Limb (tissue), 2 donors: ENCODE measurements around the gene TOR4A.
A peak's percentile ranks its signal among the peaks of the same experiment; 100 is the strongest.
"Not testable (repeated sequence)": the region's sequence is repeated elsewhere in the genome, so short reads cannot be mapped to it uniquely, and the experiment has no call there.

ENCODE experiments used
- DNase-seq, 2 donors: peaks; one replicate each; pipeline ENCODE4 v3.0.0-alpha.2; 2016; ENCODE audit errors: extremely low spot score in 2 of 2

The TOR4A gene

DNA sequence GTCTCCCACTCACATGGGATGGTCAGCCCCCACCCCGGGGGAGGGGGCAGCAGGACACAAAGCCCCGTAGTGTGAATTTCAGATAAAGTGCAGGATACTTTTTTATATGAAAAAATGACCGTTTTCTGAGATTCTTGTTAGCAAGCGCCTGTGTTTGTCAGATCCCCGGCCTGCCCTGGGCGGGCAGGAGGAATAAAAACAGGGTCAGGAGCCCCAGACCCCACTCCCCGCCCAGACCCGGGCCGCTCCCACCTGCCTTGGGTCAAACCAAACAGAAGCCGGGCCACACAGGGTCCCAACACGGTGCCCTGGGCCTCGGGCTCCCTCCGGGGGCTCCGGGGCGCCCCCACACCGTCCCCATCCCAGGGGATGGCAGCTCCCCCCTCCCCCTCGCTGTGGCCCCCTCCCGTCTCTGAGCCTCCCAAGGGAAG, 38.1 kb downstream of the TOR4A start:
- no peak for DNase-seq

- DNase-seq, result peak in 1 of 2 donors; percentile 76
Measured at GRCh38 chr9:137316012-137316981, 38.8 kb downstream of the TOR4A start.

DNA sequence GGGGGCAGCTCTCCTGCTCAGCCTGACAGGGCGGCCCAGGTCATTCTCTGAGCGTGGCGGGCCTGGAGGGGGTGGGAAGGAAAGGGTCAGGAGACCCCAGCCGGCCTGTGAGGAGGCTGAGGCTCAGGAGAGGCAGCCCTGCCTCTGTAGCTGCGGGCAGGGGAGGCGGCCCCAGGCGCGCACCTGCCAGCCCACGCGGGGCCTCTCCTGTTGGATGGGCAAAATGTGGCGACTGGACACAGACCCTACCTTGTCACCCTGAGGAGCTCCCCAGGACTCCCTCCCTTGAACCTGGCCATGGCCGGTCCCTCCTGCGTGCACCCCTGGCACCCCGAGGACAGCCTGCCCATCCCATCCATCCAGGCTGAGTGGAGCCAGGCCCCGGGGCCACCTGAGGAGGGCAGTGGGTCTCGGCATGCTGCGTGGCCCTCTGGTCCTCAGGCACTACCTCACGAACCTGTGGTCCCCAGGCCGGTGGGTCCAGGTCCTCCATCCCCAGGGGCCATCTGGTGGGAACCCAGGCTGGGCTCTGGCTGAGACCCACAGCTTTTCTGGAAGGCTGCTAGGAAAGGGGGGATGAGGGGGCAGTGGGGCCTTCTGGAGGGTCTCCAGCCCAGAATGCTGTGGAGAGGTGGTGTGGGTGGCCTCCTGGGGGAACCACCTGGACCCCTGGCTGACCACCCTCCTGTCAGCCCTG, 39.6 kb downstream of the TOR4A start:
- peak in 1 of 2 donors; percentile 30 for DNase-seq

GRCh38 chr9:137317718-137318511, 40.4 kb downstream of the TOR4A start:
- no peak for DNase-seq

DNA sequence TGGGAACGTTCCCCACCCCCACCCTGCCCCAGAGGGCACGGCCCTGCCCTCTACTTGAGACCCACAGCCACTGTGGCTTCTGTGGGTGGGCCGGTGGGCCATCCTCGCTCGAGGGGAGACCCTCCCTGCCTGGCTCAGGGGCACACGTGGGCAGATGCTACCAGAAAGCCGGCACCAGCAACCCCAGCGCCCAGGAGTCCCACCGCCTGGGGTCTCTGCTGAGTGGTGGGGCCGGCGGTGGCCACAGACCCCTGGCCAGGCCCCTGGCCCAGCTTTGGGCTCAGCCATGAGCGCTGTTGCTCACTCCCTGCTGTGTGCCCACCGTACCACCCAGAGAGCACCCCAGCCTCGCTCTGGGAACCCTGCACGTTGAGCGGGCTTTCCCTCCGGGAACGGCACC, 41.1 kb downstream of the TOR4A start:
- no peak for DNase-seq

DNA sequence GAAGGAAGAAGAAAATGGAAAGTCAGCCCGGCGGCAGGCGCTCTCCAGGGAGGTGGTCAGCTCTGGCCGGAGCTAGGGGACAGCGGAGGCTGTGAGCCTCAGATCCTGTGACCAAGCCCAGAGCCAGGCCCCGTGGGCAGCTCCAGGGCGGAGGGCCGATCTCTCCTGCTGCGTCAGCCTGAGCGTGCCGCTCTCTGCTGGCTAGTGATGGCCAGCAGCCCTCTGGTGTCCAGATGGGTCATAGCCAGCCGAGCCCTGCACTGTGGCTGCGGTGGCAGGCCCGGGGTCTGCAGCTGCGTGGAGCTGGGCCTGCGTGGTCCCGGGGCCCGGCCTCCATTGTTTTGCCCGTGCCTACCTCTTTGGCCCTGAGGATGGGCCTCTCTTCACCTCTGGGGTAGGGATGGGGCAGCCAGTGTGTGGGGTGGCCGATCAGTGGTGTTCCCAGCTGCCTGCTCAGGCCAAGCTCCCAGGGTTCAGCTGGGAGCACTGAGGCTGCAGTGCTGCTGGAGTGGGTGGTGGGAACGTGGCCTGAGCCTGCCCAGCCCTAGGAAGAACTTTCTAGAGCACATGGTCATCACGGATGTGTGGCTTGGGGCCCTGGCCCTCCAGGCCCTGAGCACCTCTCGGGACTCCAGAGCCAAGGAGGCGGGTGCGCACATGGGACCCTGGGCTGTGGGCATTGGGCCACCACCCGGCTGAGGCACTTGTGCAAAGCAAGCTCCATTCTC, 41.6 kb downstream of the TOR4A start:
- peak in 1 of 2 donors; percentile 38 for DNase-seq

- DNase-seq, result peak in 1 of 2 donors; percentile 28
Measured at GRCh38 chr9:137319739-137320551, 42.4 kb downstream of the TOR4A start.

DNA sequence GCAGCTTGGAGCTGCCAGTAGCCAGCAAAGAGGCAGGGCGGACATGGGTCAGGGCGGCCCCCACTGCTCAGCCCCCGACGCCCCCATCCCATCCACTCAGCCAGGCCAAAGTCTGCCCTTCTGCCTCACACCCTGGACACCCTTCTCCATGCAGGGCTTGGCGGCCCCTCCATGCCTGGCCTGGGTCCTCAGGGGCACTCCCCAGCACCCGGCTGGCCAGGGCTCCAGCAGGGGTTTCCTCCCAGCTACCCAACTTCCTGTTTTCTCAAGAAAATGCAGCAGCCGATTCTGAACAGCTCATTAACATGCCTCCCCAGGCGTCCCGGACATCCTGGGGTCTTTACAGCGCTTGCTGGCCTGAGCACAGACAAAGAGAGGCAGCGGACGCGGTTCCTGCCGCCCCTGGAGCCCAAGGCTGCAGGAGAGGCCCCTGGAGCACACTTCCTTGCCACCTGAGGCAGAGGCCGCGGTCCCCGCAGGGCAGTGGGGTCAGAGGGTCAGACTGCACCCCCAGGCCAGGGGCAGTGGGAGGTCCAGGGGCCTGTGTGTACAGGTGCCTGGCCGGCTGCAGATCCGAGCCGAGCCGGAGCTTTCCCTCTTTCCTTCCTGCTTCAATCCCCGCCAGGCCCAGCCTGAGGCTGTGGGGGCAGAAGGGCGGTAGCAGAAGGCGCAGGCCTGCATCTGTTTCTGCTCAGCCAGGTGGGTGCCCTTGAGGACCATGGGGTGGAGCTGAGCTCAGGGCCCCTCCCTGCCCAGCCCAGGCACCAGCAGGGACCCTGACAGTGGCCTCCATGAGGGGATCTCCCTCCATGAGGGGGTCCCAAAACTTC, 43.2 kb downstream of the TOR4A start:
- DNase-seq, result peak in 1 of 2 donors; percentile 43

- DNase-seq, result no peak
Measured at GRCh38 chr9:137321726-137322361, 44.3 kb downstream of the TOR4A start.

DNA sequence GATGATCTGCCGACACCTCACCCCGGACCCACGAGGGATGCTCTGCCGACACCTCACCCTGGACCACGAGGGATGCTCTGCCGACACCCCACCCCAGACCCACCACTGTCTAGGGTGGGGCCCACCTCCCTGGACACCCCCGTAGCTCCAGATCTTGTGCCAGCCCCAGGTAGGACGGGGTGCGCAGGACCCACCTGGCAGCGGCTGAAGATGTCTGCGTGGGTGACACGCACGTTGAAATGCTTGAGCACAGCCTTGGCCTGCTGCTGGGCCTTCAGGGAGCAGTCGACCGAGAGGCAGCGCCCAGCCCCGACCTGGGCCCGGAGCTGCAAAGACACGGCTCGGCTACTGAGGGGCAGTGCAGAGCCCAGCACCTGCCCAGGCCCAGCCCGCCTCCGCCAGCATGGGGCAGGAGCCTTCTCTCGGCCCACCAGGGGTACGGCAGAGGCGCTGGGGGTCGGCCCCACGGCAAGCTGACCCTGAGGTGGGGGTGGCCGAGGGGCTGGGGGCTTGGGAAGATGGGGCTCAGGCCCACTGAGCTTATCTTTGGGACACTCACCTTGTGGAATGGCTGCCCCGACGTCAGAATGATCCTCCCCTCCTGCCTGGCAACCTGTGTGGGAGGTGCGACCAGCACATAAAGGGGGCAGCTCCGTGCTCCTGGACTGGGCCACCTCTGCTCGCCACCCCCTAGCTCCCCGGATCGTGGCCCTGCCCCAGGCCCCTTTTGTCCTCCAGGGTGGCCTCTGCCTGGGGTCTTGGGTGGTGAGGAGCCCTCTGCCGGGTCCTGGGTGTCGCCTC, 46.2 kb downstream of the TOR4A start:
- DNase-seq, result no peak

GRCh38 chr9:137325124-137325523, 47.6 kb downstream of the TOR4A start:
- DNase-seq, result no peak

- DNase-seq, result no peak
Measured at GRCh38 chr9:137325799-137326198, 48.3 kb downstream of the TOR4A start.

- DNase-seq, result no peak
Measured at GRCh38 chr9:137326445-137327065, 49.0 kb downstream of the TOR4A start.

GRCh38 chr9:137327641-137328550, 50.4 kb downstream of the TOR4A start:
- not testable (repeated sequence) for DNase-seq

GRCh38 chr9:137329590-137329989, 52.1 kb downstream of the TOR4A start:
- DNase-seq, result not testable (repeated sequence)

DNA sequence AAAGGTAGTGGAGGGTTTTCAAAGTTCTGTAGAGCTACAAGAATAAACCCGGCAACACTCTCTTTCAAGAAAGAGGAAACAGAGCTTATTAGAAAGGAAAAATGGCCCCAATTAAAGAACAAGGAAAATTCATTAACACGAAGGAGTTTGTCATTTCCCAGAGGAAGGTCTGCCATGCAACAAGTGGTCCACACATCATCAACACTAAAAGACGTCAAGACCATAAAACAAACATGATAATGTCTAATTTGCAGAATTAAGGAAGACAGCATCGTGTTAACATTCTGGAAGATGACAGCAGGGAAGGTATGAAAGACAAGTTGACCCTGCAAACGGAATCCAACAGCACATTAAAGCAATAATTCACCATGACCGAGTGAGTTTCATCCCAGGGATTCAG, 53.2 kb downstream of the TOR4A start:
- no peak for DNase-seq
